ENCODE data around the gene SYK. TPM values are rescaled to one million over a fixed set of nuclear protein-coding genes. Genes with fewer than 3 reads are reported as not detected.
A peak's percentile ranks its signal among the peaks of the same experiment; 100 is the strongest.

SYK gene
- total RNA-seq, 1 donor from 2014 or later = 15.0 TPM

GRCh38 chr9:90914868-90915483, 113.4 kb downstream of the SYK start:
- H3K27me3 ChIP-seq (ENCODE audit: control insufficient read depth, insufficient read depth, low read length) = no peaks in the 10 kb centered on the region
- peak; percentile 89 for TF ChIP-seq CTCF (IDR thresholded peaks at IDR 0.05; ENCODE audit: insufficient read depth, low read length, poor library complexity, severe bottlenecking)
- H3K4me3 ChIP-seq (ENCODE audit: low read depth, low read length) = no peak overlapping the region
- DNase-seq (ENCODE audit: low read depth) = no peak
- H3K36me3 ChIP-seq (ENCODE audit: control insufficient read depth, insufficient read depth, low read length) = no peaks in the 10 kb centered on the region

DNA sequence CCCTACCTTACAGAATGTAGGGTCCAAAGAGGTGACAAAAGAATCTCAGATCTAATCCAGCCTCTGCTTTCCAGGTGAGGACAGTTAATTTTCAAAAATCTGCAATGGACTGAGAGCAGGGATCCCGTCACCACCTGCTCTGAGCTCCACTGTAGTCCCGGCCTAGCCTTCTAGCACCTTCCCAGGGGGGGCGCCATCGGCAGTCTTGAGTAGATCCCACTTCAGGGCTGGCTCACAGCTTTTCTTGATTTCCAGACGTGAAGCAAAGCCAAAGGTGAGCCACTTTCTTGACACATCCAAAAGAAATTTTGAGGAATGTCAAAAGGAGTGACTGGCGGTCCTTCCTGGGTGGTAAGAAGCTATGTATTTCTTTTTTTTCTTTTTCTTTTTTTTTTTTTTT, 114.1 kb downstream of the SYK start:
- TF ChIP-seq CTCF (IDR thresholded peaks at IDR 0.05; ENCODE audit: insufficient read depth, low read length, poor library complexity, severe bottlenecking) = peak; percentile 35
- DNase-seq (ENCODE audit: low read depth) = no peak
- Histone ChIP-seq H3K4me3 (ENCODE audit: low read depth, low read length) (no peak overlapping the region), H3K36me3 (ENCODE audit: control insufficient read depth, insufficient read depth, low read length) (no peaks in the 10 kb centered on the region), H3K27me3 (ENCODE audit: control insufficient read depth, insufficient read depth, low read length) (no peaks in the 10 kb centered on the region)

DNA sequence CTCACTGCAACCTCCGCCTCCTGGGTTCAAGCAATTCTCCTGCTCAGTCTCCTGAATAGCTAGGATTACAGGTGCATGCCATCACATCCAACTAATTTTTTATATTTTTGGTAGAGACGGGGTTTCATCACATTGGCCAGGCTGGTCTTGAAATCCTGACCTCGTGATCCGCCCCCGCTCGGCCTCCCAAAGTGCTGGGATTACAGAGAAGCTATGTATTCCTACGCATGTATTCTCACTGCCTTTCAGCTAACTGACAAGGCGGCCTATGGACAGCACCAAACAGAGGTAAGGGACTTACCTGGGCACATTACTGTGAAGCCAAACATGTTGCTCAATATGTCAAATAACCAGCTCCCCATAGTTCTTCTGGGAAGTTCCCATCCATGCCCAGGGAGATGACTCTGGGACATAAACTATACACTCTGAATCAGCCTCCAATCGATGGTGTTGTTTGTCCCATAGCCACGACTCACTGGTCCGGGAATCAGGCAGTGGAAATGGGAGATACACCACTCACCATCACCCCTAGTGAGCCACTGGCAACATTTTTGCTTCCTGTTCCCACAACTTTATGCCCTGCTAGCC, 114.6 kb downstream of the SYK start:
- TF ChIP-seq CTCF (IDR thresholded peaks at IDR 0.05; ENCODE audit: insufficient read depth, low read length, poor library complexity, severe bottlenecking) = no peak
- DNase-seq (ENCODE audit: low read depth) = no peak
- H3K4me3 ChIP-seq (ENCODE audit: low read depth, low read length) = no peak overlapping the region

DNA sequence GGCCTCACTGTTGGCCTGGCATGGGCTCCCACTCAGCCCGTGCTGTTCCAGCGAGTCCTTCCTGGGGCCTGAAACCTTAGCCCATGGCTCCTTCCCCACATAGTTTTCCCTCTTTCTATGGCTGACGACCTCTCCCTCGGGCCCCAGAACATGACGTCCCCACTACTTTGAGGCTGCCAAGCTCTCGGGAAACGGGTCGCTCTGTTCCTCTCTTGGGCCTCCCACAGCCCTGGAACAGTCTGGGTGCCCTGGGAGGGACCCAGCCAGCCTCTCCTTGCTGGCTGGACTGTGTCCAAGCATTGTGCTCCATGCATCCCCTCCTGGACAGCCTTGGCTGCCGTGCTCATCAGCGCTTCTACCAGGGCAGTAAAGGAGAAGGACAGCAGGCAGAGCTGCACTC, 118.3 kb downstream of the SYK start:
- H3K27me3 ChIP-seq (ENCODE audit: control insufficient read depth, insufficient read depth, low read length) = no peaks in the 10 kb centered on the region
- no peak for DNase-seq (ENCODE audit: low read depth)
- H3K36me3 ChIP-seq (ENCODE audit: control insufficient read depth, insufficient read depth, low read length) = no peaks in the 10 kb centered on the region
- no peak overlapping the region for H3K4me3 ChIP-seq (ENCODE audit: low read depth, low read length)
- TF ChIP-seq CTCF (IDR thresholded peaks at IDR 0.05; ENCODE audit: insufficient read depth, low read length, poor library complexity, severe bottlenecking) = no peak

More for the DNA sequence above, 114.6 kb downstream of the SYK start:
- no peaks in the 10 kb centered on the region for H3K27me3 ChIP-seq (ENCODE audit: control insufficient read depth, insufficient read depth, low read length)
- no peaks in the 10 kb centered on the region for H3K36me3 ChIP-seq (ENCODE audit: control insufficient read depth, insufficient read depth, low read length)

DNA sequence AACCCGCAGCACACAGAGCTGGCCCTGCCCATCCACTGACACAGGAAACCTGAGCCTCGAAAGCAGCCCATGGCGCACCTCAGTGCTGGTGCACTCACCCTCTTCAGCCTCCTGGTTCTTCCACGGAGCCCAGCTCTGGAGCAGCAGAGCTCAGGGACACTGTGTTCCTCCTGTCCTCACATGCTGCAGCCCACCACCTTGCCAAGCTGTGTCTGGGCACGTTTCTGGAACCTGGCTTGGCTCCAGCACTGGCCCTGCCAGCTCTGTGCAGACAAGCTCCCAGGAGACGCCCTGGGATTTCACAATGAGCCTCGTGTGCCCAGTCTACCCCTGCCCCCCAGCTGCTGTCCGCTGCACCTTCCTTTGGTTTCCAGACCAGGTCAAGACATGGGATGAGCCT, 119.5 kb downstream of the SYK start:
- Histone ChIP-seq H3K36me3 (ENCODE audit: control insufficient read depth, insufficient read depth, low read length) (no peaks in the 10 kb centered on the region), H3K27me3 (ENCODE audit: control insufficient read depth, insufficient read depth, low read length) (no peaks in the 10 kb centered on the region), H3K4me3 (ENCODE audit: low read depth, low read length) (no peak overlapping the region)
- no peak for DNase-seq (ENCODE audit: low read depth)
- TF ChIP-seq CTCF (IDR thresholded peaks at IDR 0.05; ENCODE audit: insufficient read depth, low read length, poor library complexity, severe bottlenecking) = no peak

DNA sequence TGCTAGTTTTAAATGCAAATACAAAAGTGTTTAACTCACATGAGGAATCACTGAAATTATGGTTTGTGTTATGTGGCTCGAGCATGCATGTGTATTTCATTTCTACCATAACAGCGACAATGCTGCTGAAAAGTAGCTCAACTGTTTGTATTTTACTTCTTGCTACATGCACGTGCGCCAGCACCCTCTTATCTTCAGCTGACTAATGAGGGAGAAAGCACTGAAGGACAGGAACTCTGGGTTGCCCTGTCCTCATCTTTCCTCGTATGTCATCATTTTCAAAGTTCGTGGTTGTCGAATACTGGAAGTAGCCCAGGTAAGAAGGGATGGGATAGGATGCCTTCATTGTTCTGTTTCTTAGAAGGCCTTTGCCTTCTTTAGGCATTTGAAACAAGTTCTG, 120.3 kb downstream of the SYK start:
- DNase-seq (ENCODE audit: low read depth) = no peak
- no peaks in the 10 kb centered on the region for H3K27me3 ChIP-seq (ENCODE audit: control insufficient read depth, insufficient read depth, low read length)
- TF ChIP-seq CTCF (IDR thresholded peaks at IDR 0.05; ENCODE audit: insufficient read depth, low read length, poor library complexity, severe bottlenecking) = no peak
- H3K36me3 ChIP-seq (ENCODE audit: control insufficient read depth, insufficient read depth, low read length) = no peaks in the 10 kb centered on the region
- H3K4me3 ChIP-seq (ENCODE audit: low read depth, low read length) = no peak overlapping the region

Measured in kidney epithelial cell (primary cell).